GM12892 (cell line): ENCODE measurements around the gene PP2D1.

Experiments
- POLR2A ChIP-seq: IDR thresholded peaks from 2 replicates; pipeline ENCODE4 v1.6.1; 2011; ENCODE audit warnings: low read depth, low read length, control low read depth
- POLR2AphosphoS5 ChIP-seq: IDR thresholded peaks from 2 replicates; pipeline ENCODE4 v1.6.1; 2011; ENCODE audit warnings: low read depth, low read length, control low read depth
- TAF1 ChIP-seq: IDR thresholded peaks from 2 replicates; pipeline ENCODE4 v1.6.1; 2011; ENCODE audit warnings: low read depth, mild to moderate bottlenecking, control low read depth, low read length, borderline replicate concordance

- TF ChIP-seq POLR2A (no peak), TAF1 (no peak), POLR2AphosphoS5 (no peak)
Observed at GRCh38 chr3:20043396-20043795, 31.3 kb upstream of the PP2D1 start.
